Calu3 (cell line): Measurements from ENCODE around the gene ARHGAP22. TPM values are rescaled to one million over a fixed set of nuclear protein-coding genes. Genes with fewer than 3 reads are reported as not detected.

ENCODE experiments used
- BruUV-seq: library from RNA; stranded (reverse); fragments of 400-500 nt; replicated peaks from 2 replicates; lab custom pipeline; 2021; lab: Mats Ljungman, UMichigan
- CTCF ChIA-PET: fragments of 300-600 bp; sonication (Branson Sonifier 250); formaldehyde crosslinking; loops from one replicate; lab custom pipeline; 2022; ENCODE audit warnings: antibody characterized with exemption; lab: Charles Lee
- DNase-seq: peaks from one replicate; pipeline ENCODE4 v3.0.0; 2022
- H3K27ac Mint-ChIP-seq: one replicate; pipeline ENCODE4 v1.8.0; 2022; ENCODE audit warnings: mixed read lengths; ENCODE audit not compliant: unreplicated experiment
- H3K27me3 Mint-ChIP-seq: one replicate; pipeline ENCODE4 v1.8.0; 2022; ENCODE audit warnings: mixed read lengths; ENCODE audit not compliant: unreplicated experiment
- H3K36me3 Mint-ChIP-seq: one replicate; pipeline ENCODE4 v1.8.0; 2022; ENCODE audit warnings: mild to moderate bottlenecking, moderate library complexity, mixed read lengths; ENCODE audit not compliant: insufficient read depth, unreplicated experiment
- H3K4me1 Mint-ChIP-seq: one replicate; pipeline ENCODE4 v1.8.0; 2022; ENCODE audit warnings: mild to moderate bottlenecking, low read depth, mixed read lengths; ENCODE audit not compliant: unreplicated experiment
- H3K4me3 Mint-ChIP-seq: one replicate; pipeline ENCODE4 v1.8.0; 2022; ENCODE audit warnings: mild to moderate bottlenecking, low read depth, moderate library complexity, mixed read lengths; ENCODE audit not compliant: unreplicated experiment
- H3K9me3 Mint-ChIP-seq: one replicate; pipeline ENCODE4 v1.8.0; 2022; ENCODE audit warnings: low read depth, mixed read lengths; ENCODE audit not compliant: unreplicated experiment
- intact Hi-C: fragments of 100-400 bp; cut with micrococcal nuclease; formaldehyde crosslinking; loops from one replicate; pipeline ENCODE4 v1.10.0; 2022; ENCODE audit not compliant: unreplicated experiment
- total RNA-seq: library from RNA; stranded (reverse); gene quantifications from 2 replicates; pipeline ENCODE4 v1.2.3, GENCODE V29; 2022
- TF ChIP-seq, protein P1 (sequence below): fragments of 200-600 bp; IDR thresholded peaks from one replicate; pipeline ENCODE4 v1.8.0; 2022; ENCODE audit warnings: antibody characterized with exemption; ENCODE audit not compliant: unreplicated experiment

The ARHGAP22 gene
- total RNA-seq, 1 experiment from 2014 or later, result 1.0 TPM

- H3K27ac Mint-ChIP-seq, result no peak overlapping the region
- TF ChIP-seq, protein P1, sequence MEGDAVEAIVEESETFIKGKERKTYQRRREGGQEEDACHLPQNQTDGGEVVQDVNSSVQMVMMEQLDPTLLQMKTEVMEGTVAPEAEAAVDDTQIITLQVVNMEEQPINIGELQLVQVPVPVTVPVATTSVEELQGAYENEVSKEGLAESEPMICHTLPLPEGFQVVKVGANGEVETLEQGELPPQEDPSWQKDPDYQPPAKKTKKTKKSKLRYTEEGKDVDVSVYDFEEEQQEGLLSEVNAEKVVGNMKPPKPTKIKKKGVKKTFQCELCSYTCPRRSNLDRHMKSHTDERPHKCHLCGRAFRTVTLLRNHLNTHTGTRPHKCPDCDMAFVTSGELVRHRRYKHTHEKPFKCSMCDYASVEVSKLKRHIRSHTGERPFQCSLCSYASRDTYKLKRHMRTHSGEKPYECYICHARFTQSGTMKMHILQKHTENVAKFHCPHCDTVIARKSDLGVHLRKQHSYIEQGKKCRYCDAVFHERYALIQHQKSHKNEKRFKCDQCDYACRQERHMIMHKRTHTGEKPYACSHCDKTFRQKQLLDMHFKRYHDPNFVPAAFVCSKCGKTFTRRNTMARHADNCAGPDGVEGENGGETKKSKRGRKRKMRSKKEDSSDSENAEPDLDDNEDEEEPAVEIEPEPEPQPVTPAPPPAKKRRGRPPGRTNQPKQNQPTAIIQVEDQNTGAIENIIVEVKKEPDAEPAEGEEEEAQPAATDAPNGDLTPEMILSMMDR, result no peak
- H3K4me3 Mint-ChIP-seq, result no peak overlapping the region
- no peaks in the 10 kb centered on the region for H3K4me1 Mint-ChIP-seq
- H3K9me3 Mint-ChIP-seq, result no peaks in the 10 kb centered on the region
- no TSS peak for BruUV-seq
- no peak for DNase-seq
- CTCF ChIA-PET, result no interaction called here
- intact Hi-C loops, result no loop called here
- H3K27me3 Mint-ChIP-seq, result peaks cover 27% of the 10 kb centered on the region
- no peaks in the 10 kb centered on the region for H3K36me3 Mint-ChIP-seq
These were observed 48.8 kb downstream of the ARHGAP22 start for GRCh38 chr10:48556065-48556464.

DNA sequence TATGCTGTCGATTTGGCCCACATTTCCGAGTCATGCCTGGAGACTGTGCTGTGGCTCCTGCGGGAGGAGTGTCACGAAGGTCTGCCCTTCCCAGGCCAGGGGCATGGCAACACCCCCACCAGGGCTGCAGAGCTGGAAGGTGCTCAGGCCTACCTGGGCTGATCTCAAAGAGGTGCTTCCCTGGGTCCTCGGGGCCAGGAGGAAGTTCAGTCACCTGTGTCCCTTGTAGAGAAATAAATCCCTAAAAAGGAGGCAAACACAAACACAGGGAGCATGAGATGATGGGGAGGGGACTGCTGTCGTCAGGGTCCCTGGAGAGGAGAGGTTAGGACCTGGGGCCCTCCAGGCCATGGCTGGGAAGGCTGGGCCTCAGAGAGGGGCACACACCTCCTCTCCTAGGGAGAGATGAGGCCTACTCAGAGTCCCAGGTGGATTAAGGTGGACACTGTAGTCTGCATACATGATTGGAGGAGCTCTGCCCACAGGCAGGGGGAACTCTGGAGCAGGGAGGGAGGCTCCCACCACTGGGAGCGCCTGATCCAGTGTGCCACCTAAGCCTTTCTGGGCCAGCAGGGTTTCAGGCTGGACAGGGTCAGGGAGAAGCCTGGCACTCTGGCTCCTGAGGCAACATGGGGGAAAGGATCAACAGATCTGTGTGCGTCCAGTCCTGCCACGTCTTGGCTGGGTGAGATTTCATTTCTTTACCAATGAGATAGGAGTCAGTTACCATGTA, 49.4 kb downstream of the ARHGAP22 start:
- CTCF ChIA-PET, result interaction anchor here (5.1 kb wide), 1 partner anchor 100 kb away, joined by 42 read pairs; no protein-coding TSS in a partner anchor
- peaks cover 33% of the 10 kb centered on the region for H3K27me3 Mint-ChIP-seq
- no TSS peak for BruUV-seq
- no peaks in the 10 kb centered on the region for H3K4me1 Mint-ChIP-seq
- H3K4me3 Mint-ChIP-seq, result no peak overlapping the region
- no peak for DNase-seq
- no peak overlapping the region for H3K27ac Mint-ChIP-seq
- H3K36me3 Mint-ChIP-seq, result no peaks in the 10 kb centered on the region
- intact Hi-C loops, result no loop called here
- TF ChIP-seq, protein P1, result no peak
- H3K9me3 Mint-ChIP-seq, result no peaks in the 10 kb centered on the region

DNA sequence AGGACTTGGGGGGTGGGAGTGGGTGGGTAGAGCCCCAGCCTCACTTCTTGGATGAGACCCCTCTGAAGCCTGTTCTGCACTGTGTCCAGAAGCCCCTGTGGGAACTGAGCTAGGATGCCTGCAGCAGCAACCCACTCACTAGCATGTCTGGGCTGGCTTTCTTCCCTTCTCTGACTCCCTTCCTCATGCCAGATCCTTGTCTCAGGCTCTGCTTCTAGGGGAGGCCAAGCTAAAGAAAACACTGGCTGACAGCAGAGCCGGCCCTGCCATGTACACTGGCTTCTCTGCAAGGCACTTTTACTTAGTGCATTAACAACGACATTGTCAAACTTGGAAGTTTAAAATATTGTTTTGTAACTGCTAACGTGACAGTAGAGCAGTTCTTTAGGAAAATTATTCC, 50.2 kb downstream of the ARHGAP22 start:
- H3K4me3 Mint-ChIP-seq, result no peak overlapping the region
- no peaks in the 10 kb centered on the region for H3K36me3 Mint-ChIP-seq
- TF ChIP-seq, protein P1, result no peak
- intact Hi-C loops, result loop anchor here (5.0 kb wide), 1 partner anchor 53 kb away; the partner anchor contains the start of gene ARHGAP22
- peaks cover 41% of the 10 kb centered on the region for H3K27me3 Mint-ChIP-seq
- CTCF ChIA-PET, result interaction anchor here (5.1 kb wide), 1 partner anchor 101 kb away, joined by 42 read pairs; no protein-coding TSS in a partner anchor
- no peak overlapping the region for H3K27ac Mint-ChIP-seq
- no peaks in the 10 kb centered on the region for H3K4me1 Mint-ChIP-seq
- no peaks in the 10 kb centered on the region for H3K9me3 Mint-ChIP-seq
- no TSS peak for BruUV-seq
- no peak for DNase-seq

DNA sequence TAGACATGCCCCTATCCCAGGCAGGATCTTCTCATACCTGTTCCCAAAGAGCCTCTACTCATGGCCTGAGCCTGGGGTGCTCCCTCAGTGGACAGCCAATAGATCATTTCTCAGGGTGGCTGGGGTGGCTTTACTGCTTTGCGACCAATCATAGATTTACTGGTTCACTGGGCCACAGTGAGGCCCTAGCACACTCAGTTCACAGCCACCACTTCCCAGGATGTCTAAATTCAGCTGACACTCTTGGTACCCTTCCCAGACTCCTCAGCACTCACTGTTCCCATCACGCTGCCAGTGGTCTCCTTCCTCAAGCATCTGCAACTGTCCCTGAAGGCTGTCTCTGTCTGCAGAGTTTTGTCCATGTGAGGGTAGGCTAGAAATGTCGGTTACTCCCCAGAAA, 50.6 kb downstream of the ARHGAP22 start:
- no TSS peak for BruUV-seq
- CTCF ChIA-PET, result interaction anchor here (5.1 kb wide), 1 partner anchor 102 kb away, joined by 42 read pairs; no protein-coding TSS in a partner anchor
- DNase-seq, result no peak
- intact Hi-C loops, result loop anchor here (5.0 kb wide), 1 partner anchor 53 kb away; the partner anchor contains the start of gene ARHGAP22
- Mint-ChIP-seq H3K4me3 (no peak overlapping the region), H3K27me3 (peaks cover 45% of the 10 kb centered on the region), H3K4me1 (no peaks in the 10 kb centered on the region), H3K36me3 (no peaks in the 10 kb centered on the region), H3K9me3 (no peaks in the 10 kb centered on the region), H3K27ac (no peak overlapping the region)
- TF ChIP-seq, protein P1, result no peak
